GM19023 (cell line): Measurements from ENCODE around the gene EML1.

Experiments used
- ATAC-seq: cut with Tn5 transposase; IDR thresholded peaks from one replicate; pipeline ENCODE4 v1.9.1; 2021; ENCODE audit warnings: mild to moderate bottlenecking, moderate library complexity; ENCODE audit not compliant: unreplicated experiment

The EML1 gene, protein sequence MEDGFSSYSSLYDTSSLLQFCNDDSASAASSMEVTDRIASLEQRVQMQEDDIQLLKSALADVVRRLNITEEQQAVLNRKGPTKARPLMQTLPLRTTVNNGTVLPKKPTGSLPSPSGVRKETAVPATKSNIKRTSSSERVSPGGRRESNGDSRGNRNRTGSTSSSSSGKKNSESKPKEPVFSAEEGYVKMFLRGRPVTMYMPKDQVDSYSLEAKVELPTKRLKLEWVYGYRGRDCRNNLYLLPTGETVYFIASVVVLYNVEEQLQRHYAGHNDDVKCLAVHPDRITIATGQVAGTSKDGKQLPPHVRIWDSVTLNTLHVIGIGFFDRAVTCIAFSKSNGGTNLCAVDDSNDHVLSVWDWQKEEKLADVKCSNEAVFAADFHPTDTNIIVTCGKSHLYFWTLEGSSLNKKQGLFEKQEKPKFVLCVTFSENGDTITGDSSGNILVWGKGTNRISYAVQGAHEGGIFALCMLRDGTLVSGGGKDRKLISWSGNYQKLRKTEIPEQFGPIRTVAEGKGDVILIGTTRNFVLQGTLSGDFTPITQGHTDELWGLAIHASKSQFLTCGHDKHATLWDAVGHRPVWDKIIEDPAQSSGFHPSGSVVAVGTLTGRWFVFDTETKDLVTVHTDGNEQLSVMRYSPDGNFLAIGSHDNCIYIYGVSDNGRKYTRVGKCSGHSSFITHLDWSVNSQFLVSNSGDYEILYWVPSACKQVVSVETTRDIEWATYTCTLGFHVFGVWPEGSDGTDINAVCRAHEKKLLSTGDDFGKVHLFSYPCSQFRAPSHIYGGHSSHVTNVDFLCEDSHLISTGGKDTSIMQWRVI

DNA sequence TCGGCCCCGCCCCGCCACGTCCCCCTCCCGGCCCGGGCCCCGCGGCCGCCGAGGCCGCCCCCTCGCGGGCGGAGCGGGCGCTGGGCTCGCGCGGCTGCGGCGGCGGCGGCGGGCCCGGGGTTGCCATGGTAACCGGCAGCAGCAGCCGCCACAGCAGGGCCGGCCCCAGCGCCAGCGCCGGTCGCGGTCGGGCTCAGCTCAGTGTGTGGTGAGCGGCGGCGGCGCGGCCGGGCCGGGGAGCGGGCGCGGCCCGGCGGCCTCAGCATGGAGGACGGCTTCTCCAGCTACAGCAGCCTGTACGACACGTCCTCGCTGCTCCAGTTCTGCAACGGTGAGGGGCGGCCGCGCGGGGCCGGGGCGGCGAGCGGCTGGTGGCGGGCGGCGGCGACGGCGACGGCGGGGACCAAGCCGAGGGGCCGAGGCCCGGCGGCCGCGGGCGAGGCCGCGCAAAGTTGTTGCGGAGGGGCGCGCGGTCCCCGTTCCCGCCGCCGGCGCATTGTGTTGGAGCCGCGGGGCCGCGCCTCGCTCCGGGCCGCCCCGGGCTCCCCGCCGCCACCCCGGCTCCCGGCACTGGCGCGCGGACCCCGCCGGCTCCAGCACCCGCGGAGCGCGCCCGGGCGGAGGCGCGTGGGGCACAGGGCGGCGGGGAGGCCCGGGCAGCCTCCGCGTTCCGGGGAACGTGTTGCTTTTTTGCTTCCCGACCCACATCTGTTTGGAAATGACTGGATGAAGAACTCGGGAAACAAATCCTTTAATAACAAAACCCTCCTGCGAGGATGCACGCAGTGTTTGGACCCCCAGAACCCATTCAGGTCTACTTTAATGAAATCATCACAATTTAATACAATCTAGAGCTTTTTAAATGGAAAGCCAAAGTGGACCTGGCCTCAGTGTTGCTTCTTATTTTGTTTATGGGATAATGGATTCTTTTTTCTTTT is at the start of gene EML1:
EML1 (plus strand) TSS at position 201 of the 938 bp plus-strand sequence; CDS start at position 265, 64 bp downstream.
- ATAC-seq = peak; percentile 96

DNA sequence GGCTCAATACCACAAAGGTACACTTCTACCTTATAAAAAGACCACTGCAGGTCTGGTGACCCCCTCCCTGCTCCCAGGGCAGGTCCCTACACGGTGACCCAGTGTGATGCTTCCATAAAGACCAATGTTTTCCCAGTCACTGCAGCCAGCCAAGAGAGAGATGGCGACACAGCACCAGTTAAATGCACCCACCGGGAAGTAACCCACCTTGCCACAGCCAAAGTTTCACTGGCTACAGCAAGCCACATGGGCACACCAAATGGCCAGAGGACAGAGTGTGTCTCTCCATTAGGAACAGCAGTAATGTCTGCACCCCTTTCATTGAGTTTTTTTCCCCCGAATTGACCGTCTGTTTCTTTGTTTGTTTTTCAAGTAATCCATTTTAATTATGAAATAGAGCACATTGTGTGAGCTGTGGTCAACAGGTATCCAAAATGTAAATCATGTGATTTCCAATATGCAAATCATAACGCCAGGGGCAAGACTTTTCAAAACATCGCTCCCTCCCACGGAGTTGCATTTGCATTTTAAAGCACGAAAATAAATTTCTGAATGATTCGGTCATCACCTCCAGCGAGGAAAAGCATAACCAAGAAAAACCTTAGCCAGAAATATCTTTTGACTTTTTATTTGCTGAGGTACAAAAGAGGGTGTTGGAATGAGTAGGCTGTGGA is 48.9 kb upstream of the EML1 start:
- ATAC-seq = no peak

DNA sequence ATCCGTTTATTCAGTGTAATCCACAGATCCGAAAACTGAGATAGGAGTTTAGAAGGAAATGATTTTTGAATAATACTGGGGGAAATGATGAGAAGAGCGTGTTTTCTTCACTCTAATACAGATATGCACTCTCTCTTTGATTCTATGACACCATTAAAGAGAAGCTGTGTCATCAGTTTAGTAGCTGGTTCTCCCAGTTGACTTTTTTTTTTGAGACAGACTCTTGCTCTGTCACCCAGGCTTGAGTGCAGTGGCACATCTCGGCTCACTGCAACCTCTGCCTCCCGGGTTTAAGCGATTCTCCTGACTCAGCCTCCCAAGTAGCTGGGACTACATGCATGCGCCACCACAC is 48.4 kb upstream of the EML1 start:
- ATAC-seq = no peak

DNA sequence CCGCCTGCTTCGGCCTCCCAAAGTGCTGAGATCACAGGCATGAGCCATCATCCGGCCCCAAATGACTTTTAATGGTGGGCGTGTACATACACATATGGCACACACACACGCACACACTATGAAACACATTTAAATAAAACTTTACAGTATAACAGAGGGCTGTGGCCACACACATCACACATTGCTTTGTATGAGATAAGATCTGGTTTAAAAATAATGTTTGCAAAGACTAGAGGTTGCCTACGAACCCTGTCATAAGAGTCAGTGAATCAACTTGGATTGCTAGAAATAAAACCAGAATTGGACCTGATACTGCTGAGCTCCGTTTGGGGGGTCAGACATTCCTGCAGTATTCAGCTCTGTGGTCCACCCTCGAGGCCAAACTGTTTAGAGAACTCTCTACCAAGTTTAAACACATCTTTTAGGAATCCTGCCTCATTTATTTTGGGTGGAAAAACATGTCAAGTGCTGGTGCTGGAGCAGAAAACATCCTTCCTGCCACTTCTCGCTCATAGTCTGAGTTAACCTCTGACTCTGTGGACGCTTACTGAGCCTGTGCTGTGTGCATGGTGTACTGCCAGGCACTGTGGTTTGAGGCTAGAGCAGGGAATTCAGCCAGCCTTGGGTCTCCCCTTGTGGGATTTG is 47.8 kb upstream of the EML1 start:
- no peak for ATAC-seq

DNA sequence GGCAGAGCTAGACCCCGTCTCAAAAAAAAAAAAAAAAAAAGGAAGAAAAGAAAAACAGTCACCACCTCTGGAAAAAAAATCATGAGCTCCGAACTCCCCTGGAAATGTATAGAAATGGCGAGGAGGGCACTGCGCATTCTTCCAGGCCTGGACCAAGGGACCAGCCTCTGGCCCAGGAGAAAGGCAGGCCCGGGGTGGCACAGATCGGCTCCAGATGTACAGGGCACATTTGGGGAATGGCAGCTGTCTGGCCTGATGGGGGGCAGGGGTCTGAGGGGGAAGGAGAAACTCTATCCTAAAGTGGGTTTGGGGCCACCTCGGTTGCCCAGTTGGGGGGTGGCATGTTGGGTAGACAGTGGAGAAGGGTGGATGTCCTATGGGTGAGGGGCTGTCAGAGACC is 46.0 kb upstream of the EML1 start:
- no peak for ATAC-seq

DNA sequence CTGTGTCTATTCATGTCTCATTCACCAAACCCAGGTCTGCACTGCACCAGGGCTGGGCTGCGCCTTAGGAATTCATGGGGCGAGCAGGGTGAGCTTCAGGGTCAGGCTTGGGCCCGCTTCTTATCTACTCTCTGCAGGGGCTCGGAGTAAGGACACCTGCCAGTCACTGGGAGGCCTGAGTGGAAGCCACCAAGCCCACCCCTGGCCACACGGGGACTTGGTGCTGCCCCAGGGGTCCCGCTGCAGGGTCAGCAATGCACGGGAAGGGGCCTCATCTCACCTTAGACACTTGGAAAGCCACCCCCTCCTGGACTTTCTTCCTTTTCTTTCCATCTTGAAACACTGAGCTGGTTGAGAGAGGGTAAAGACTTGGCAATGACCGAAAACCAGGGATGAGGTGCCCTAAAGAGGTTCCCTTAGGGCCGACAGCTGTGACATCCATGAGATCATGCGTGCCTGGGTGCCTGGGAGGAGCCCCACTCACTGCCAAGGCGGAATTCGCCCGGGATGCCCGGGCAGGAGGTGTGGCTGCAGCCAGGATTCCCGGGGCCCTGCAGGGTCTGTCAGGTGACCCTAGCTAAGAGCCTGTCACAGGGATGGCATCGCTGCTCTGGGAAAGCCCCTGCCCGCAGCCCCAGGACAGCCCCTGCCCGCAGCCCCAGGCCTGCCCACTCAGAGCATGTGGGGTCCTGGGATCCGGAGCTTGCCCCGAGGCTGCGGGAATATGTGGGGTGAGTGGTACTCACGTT is 45.5 kb upstream of the EML1 start:
- no peak for ATAC-seq

DNA sequence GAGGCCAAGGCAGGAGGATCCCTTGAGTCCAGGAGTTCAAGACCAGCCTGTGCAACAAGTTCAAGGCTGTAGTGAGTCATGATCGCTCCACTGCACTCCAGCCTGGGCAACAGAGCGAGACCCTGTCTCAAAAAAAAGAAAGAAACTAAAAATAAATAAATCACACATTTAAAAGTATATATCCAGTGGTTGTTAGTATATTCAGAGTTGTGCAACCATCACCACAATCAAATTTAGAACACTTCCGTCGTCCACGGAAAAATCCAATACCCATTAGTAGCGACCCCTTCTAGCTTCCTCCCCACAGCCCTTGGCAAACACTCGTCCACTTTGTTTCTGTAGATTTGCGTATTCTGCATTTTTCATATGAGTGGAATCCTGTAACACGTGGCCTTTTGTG is 44.7 kb upstream of the EML1 start:
- ATAC-seq = no peak

DNA sequence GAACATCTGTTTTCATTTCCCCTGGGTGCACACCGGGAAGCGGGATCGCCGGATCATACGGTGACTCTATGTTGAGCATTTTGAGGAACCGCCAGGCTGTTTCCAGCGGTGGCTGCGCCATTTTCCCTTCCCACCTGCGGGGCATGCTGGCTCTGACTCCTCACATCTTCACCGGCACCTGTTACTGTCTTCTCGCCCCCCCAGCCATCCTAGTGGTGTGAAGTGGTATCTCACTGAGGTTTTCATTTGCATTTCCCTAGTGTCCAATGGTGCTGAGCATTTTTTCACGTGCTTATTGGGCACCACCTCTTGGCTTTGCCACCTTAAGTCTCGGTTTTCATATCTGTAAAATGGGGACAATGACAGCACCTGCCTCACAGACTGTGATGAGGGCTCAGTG is 44.1 kb upstream of the EML1 start:
- no peak for ATAC-seq

DNA sequence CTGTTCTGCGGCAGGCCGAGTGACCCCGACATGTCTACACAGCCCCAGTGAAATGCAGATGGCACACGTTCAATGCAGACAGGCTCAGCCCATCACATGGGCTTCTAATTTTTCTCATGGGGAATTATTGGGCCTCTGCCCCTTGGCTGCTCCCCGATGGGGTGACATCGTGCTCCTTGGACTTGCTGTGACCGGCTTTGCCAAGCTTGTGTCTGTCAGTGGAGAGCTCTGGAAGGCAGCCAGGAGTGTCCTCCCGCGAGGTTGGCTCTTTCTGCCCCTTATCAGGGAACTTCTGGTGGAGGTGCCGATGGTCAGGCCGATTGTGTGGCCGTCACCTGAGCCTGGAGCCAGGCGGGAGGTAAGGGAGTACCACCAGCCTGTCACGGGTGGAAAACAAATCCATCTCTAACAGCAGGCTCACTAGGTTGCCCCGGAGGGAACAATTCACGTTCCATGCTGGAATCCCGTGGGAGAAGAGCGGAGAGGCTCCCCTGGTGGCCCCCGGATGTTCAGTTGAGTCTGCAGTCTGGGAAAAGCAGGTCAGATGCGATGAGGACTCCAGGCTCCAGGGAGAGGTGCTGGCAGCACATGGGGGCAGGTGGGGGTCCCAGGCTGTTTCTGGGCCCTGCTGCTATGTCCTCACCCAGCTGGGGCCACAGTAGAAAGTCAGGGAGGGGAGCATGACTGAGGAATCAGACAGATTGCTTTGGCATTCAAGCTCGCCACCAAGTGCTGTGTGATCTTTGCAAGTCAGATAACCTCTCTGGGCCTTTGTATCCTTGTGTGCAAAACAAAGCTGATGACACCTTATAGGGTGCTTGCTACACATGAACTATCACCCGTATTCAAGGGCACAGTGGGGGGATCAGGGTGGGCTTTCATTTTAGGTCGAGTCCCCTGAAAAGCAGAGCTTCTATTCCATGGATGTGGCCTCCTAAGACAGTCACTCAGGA is 43.2 kb upstream of the EML1 start:
- ATAC-seq = no peak

DNA sequence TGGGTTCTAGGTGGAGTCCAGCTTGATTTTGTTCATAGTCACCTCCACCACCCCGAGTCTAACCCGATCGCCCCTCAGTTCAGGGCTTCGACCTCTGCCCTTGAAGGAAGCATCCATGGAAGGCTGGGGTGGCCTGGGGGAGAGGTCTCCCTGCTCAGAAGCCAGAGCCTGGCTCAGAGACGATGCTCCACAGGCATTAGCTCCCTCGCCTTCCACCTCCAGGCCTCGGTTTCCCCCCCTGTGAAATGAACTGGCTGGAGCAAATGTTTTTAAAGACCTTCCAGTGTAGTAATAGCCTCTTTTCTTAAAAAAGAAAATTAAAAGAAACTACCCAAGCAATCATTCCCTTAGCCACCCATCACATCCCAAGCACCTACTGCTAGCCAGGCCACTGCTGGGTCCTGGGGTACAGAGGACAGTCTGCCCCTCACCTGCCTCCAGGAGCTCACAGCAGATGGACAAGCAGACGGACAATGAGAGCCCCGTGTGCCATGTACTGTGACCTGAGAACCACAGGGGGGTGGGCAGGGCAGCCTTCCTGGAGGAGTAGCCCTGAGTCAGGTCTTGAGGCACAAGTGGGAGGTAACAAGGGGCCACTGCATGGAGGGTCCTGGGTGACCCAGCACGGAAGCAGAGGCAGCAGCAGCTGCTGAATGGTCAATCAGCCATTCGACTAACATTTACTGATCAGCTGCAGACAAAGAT is 42.3 kb upstream of the EML1 start:
- no peak for ATAC-seq

DNA sequence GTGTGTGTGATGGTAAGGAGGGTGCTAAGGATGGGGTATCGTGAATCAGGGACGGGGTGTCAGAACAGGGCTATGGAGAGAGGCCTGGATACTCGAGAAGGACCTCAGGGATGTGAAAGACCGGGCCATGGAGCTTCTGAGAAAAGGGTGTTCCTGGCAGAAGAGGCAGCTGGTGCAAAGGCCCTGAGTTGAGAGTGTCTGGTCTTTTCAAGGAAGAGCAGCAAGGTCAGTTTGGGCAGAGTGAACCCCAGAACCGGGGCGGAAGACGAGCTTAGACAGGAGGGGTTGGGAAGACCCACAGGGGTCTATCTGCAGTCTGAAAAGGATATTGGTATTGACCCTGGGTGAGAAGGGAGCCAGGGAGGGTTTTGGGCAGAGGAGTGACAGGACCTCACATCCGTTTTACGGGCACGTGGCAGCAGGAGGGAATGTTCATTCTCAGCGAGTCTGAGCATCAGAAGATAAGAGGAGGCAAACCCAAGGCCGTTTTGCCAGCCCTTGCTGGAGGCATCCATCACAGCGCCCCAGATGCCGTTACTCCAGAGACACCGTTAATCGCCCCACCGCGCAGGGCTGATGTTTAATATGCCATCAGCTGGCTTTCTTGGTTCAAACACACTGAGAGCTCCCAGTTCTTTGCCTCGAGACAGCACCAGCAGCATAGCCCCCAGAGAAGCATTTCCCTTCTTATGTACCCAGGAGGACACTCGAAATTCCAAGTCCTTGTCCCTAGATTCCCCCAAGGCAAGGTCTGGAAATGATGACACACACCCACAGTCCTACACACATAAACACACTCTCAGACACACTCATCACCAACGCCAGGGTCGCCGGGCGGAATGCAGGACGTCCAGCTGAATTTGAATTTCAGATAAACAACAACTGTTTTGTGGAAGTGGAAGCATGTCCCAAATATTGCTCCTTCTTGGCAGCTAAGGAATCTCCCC is 41.4 kb upstream of the EML1 start:
- no peak for ATAC-seq

DNA sequence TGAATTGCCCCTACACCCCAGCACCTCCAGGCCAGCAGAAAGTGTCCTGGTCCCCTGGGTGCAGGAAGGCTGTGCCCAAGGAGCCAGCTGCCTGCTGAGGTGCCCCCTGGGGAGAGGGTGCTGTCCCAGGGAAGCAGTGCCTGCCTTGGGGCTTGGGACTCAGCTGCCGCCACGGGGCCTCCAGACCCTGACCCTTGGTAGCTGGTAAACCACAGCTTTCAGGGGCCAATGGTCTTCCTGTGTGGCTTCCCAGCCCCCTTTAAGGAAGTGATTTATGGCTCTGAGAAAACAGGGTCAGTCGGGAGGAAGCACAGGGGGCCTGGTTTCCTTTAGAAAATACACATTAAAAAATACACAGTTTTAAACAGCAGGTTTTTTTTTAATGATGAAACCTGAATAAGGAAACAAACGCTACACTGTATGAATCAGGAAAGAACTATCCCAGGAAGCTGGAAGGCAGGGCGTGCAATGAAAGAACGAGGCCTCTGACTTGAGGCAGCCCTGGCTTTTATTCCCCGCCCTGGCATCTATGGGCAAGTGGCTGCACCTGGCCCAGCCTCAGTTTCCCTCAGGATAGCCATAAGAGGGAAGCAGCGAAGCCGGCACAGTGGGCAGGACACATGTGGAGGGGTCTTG is 40.6 kb upstream of the EML1 start:
- ATAC-seq = no peak

DNA sequence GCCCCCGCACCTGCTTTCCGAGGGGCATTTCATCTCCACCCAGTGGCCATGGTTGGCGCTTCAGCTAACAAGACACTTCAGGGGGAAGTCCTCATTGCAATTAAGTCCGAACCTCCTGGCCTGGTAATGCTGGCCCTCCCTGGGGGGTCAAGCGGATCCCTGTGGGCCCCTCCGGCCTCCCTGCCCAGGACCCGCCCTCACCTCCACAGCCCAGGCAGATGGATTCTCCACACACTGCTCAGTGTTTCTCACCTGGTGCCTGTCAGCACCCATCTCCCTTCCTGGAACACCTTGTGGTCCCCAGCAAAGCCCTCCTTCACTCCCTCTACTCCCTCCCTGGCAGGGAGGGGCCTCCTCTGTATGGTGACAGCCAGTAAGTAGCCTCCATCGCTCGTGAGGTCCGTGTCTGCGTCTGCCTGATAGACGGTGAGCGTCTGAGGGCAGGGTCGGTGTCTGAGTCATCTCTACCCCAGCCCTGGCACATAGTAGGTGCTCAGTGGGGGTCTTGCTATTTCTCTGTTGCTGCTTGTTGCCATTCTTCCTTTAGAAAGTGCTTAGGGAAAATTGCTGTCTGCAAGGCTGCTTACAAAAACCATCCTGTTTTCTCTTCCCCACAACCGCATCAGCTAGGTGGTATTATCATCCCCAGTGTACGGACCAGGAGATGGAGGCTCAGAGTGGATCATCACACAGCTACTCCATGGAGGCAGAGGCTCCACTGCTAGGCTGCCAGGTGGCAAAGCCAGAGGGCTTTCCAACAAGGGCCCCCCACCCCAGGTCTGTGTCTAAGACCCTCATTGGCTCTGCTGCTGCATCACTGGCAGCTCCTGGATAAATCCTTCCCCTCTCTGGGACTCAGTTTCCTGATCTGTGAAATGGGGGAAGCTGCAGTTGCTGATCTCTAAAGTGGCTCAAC is 39.7 kb upstream of the EML1 start:
- ATAC-seq = no peak

DNA sequence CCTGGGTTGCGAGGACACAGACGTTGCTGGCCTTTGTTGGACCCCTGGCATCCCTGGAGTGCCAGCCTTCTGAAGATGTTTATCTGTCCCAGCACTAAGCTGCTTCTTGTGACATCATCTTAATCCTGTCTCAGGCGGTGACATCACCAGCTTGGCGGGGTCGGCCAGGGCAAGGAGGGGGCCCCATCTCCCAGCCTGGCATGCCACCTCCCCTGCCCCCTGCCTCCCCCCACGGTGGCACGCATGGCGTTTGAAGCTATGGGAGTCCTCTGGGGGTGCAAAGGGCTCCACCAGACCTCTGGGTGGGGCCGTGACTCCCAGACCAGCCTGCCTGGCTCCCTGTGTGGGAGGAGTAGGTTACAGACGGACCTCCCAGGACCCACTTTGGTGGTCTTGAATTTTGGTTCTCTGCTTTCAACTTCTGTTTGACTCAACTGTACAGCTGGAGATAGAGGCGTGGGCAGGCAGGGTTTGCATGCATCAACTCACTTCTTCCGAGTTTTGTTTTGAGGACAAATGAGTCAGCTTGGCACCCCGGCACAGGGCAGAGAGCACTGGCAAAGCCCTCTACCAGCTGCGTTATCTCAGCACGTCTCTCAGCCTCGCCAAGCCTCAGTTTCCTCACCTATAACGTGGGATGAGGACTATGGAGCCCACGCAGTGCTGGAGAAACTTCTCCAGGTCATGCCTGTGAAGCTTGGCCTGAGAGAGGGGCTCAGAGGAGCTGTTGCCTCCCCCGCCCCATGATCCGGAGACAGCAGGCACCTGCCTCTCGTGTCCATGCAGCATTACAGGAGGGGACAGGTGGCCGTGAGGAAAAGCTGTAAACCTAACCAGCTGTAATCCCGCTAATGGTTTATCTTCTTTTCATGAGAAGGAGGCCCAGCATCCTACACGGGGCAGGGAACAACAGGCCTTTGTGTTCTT is 38.8 kb upstream of the EML1 start:
- no peak for ATAC-seq
